Astrocyte (in vitro differentiated cells and primary cell): ENCODE measurements around the gene RNF212B. TPM values are rescaled to one million over a fixed set of nuclear protein-coding genes. Genes with fewer than 3 reads are reported as not detected.
"Not testable (repeated sequence)": the region's sequence is repeated elsewhere in the genome, so short reads cannot be mapped to it uniquely, and the experiment has no call there.

Source experiments
- DNase-seq: peaks from one replicate; pipeline ENCODE4 v3.0.0-alpha.2; 2010; ENCODE audit warnings: low read depth
- FAIRE-seq: peaks from 2 replicates; lab custom pipeline; 2011; peaks lifted over from hg19 to GRCh38; lab: Jason Lieb, UNC
- H2AFZ ChIP-seq: 2 replicates; pipeline ENCODE4 v1.6.0; 2012; ENCODE audit warnings: low read depth, low read length, inconsistent platforms
- H3K27ac ChIP-seq: 2 replicates; pipeline ENCODE4 v1.5.1; 2011; ENCODE audit warnings: low read depth, low read length, inconsistent platforms
- H3K27me3 ChIP-seq: 2 replicates; pipeline ENCODE4 v1.6.0; 2011; ENCODE audit warnings: low read length, inconsistent platforms; ENCODE audit not compliant: insufficient read depth
- H3K36me3 ChIP-seq: 2 replicates; pipeline ENCODE4 v1.5.1; 2011; ENCODE audit warnings: low read length, inconsistent platforms; ENCODE audit not compliant: insufficient read depth
- H3K4me1 ChIP-seq: 2 replicates; pipeline ENCODE4 v1.5.1; 2011; ENCODE audit warnings: low read length, inconsistent platforms; ENCODE audit not compliant: insufficient read depth
- H3K4me2 ChIP-seq: 2 replicates; pipeline ENCODE4 v1.6.0; 2012; ENCODE audit warnings: low read length, inconsistent platforms
- H3K4me3 ChIP-seq: 2 replicates; pipeline ENCODE4 v1.5.1; 2011; ENCODE audit warnings: low read depth, mild to moderate bottlenecking, low read length, inconsistent platforms; ENCODE audit not compliant: insufficient read depth
- H3K79me2 ChIP-seq: 2 replicates; pipeline ENCODE4 v1.6.0; 2012; ENCODE audit warnings: mild to moderate bottlenecking, low read length, inconsistent platforms; ENCODE audit not compliant: insufficient read depth
- H3K9ac ChIP-seq: 2 replicates; pipeline ENCODE4 v1.6.0; 2012; ENCODE audit warnings: mild to moderate bottlenecking, low read length, inconsistent platforms
- H3K9me3 ChIP-seq: 2 replicates; pipeline ENCODE4 v1.5.1; 2012; ENCODE audit warnings: low read depth, mild to moderate bottlenecking, low read length, inconsistent platforms; ENCODE audit not compliant: insufficient read depth
- H4K20me1 ChIP-seq: 2 replicates; pipeline ENCODE4 v1.6.0; 2012; ENCODE audit warnings: low read length, inconsistent platforms; ENCODE audit not compliant: insufficient read depth
- H3K27ac Mint-ChIP-seq: one replicate; pipeline ENCODE4 v1.8.0; 2021; ENCODE audit warnings: mild to moderate bottlenecking, mixed read lengths; ENCODE audit not compliant: unreplicated experiment
- H3K27me3 Mint-ChIP-seq: one replicate; pipeline ENCODE4 v1.8.0; 2021; ENCODE audit warnings: low read depth, mixed read lengths; ENCODE audit not compliant: unreplicated experiment
- H3K36me3 Mint-ChIP-seq: one replicate; pipeline ENCODE4 v1.8.0; 2021; ENCODE audit warnings: low read depth, mixed read lengths; ENCODE audit not compliant: unreplicated experiment
- H3K4me1 Mint-ChIP-seq: one replicate; pipeline ENCODE4 v1.8.0; 2021; ENCODE audit warnings: low read depth, mixed read lengths; ENCODE audit not compliant: unreplicated experiment
- H3K4me3 Mint-ChIP-seq: one replicate; pipeline ENCODE4 v1.8.0; 2021; ENCODE audit warnings: mild to moderate bottlenecking, moderate library complexity, mixed read lengths; ENCODE audit not compliant: unreplicated experiment
- H3K9me3 Mint-ChIP-seq: one replicate; pipeline ENCODE4 v1.8.0; 2021; ENCODE audit warnings: mild to moderate bottlenecking, mixed read lengths; ENCODE audit not compliant: unreplicated experiment
- EZH2 ChIP-seq: IDR thresholded peaks from 2 replicates; pipeline ENCODE4 v1.6.1; 2012; ENCODE audit warnings: mild to moderate bottlenecking, low read length, inconsistent platforms; ENCODE audit not compliant: insufficient read depth
- total RNA-seq: library from RNA; stranded (reverse); gene quantifications from 2 replicates; pipeline ENCODE4 v1.2.1, GENCODE V29; 2021
- TF ChIP-seq, protein P1 (sequence below): IDR thresholded peaks from 2 replicates; pipeline ENCODE4 v1.5.1; 2011; ENCODE audit warnings: low read depth, mild to moderate bottlenecking, inconsistent platforms, low read length, moderate library complexity; ENCODE audit not compliant: insufficient read depth

RNF212B gene
- total RNA-seq, 1 donor from 2014 or later, result not detected

GRCh38 chr14:23258256-23258655 lies 20.5 kb downstream of the RNF212B start:
- Histone ChIP-seq H4K20me1 (no peaks in the 10 kb centered on the region), H3K4me2 (no peak overlapping the region), H2AFZ (no peak overlapping the region), H3K36me3 (no peaks in the 10 kb centered on the region), H3K4me1 (no peaks in the 10 kb centered on the region), H3K4me3 (no peak overlapping the region), H3K79me2 (no peaks in the 10 kb centered on the region), H3K27me3 (peaks cover 6% of the 10 kb centered on the region), H3K27ac (no peak overlapping the region), H3K9ac (no peak overlapping the region), H3K9me3 (no peaks in the 10 kb centered on the region)
- FAIRE-seq (no peak), DNase-seq (no peak)
- peaks cover 12% of the 10 kb centered on the region for H3K4me1 Mint-ChIP-seq
- H3K36me3 Mint-ChIP-seq, result no peaks in the 10 kb centered on the region
- peaks cover under 1% of the 10 kb centered on the region for H3K27me3 Mint-ChIP-seq
- no peak overlapping the region for H3K27ac Mint-ChIP-seq
- H3K4me3 Mint-ChIP-seq, result no peak overlapping the region
- H3K9me3 Mint-ChIP-seq, result peaks cover 4% of the 10 kb centered on the region
- TF ChIP-seq, protein P1, sequence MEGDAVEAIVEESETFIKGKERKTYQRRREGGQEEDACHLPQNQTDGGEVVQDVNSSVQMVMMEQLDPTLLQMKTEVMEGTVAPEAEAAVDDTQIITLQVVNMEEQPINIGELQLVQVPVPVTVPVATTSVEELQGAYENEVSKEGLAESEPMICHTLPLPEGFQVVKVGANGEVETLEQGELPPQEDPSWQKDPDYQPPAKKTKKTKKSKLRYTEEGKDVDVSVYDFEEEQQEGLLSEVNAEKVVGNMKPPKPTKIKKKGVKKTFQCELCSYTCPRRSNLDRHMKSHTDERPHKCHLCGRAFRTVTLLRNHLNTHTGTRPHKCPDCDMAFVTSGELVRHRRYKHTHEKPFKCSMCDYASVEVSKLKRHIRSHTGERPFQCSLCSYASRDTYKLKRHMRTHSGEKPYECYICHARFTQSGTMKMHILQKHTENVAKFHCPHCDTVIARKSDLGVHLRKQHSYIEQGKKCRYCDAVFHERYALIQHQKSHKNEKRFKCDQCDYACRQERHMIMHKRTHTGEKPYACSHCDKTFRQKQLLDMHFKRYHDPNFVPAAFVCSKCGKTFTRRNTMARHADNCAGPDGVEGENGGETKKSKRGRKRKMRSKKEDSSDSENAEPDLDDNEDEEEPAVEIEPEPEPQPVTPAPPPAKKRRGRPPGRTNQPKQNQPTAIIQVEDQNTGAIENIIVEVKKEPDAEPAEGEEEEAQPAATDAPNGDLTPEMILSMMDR, result no peak
- TF ChIP-seq EZH2, result no peak

- Histone ChIP-seq H2AFZ (no peak overlapping the region), H3K9me3 (no peaks in the 10 kb centered on the region), H3K36me3 (no peaks in the 10 kb centered on the region), H3K27ac (no peak overlapping the region), H3K9ac (no peak overlapping the region), H3K79me2 (no peaks in the 10 kb centered on the region), H3K27me3 (peaks cover 8% of the 10 kb centered on the region), H3K4me2 (no peak overlapping the region), H3K4me3 (no peak overlapping the region), H4K20me1 (no peaks in the 10 kb centered on the region), H3K4me1 (no peaks in the 10 kb centered on the region)
- Mint-ChIP-seq H3K27me3 (peaks cover 5% of the 10 kb centered on the region), H3K27ac (no peak overlapping the region), H3K36me3 (no peaks in the 10 kb centered on the region), H3K4me1 (peaks cover 12% of the 10 kb centered on the region), H3K9me3 (peaks cover 4% of the 10 kb centered on the region), H3K4me3 (no peak overlapping the region)
- TF ChIP-seq EZH2, result no peak
- TF ChIP-seq, protein P1, result no peak
- FAIRE-seq (no peak), DNase-seq (no peak)
Observed at GRCh38 chr14:23259426-23259825, 21.7 kb downstream of the RNF212B start.

GRCh38 chr14:23260849-23261248 lies 23.1 kb downstream of the RNF212B start:
- not testable (repeated sequence) for H3K4me1 ChIP-seq, H3K4me3 Mint-ChIP-seq, FAIRE-seq, H3K36me3 ChIP-seq, DNase-seq, H3K27me3 ChIP-seq, H3K9me3 ChIP-seq, H3K36me3 Mint-ChIP-seq, H3K27ac ChIP-seq, H3K9me3 Mint-ChIP-seq, H4K20me1 ChIP-seq, H3K4me3 ChIP-seq, H3K9ac ChIP-seq, H3K79me2 ChIP-seq, H3K27me3 Mint-ChIP-seq, H3K4me2 ChIP-seq, H2AFZ ChIP-seq, H3K27ac Mint-ChIP-seq
- H3K4me1 Mint-ChIP-seq, result peaks cover 12% of the 10 kb centered on the region
